K562 (cell line): Measurements from ENCODE around the gene FUZ. TPM values are rescaled to one million over a fixed set of nuclear protein-coding genes. Genes with fewer than 3 reads are reported as not detected.
A peak's percentile ranks its signal among the peaks of the same experiment; 100 is the strongest.

Source experiments
- AFF4 ChIP-seq: sonication (generic); formaldehyde crosslinking; IDR thresholded peaks from 2 replicates; pipeline ENCODE4 v1.8.0; 2023; ENCODE audit warnings: mild to moderate bottlenecking, missing genetic modification reagents
- CTCF ChIP-seq, 3 experiments: IDR thresholded peaks in 2 of 3; conservative IDR thresholded peaks in 1 of 3; 2 replicates each; pipeline ENCODE4 v1.5.1; 2011 to 2012; ENCODE audit warnings: low read length in 3 of 3, mild to moderate bottlenecking in 3 of 3, control low read depth in 2 of 3, improper control_type of control experiment in 1 of 3, inconsistent platforms in 1 of 3, low read depth in 1 of 3, mixed read lengths in 1 of 3, moderate library complexity in 1 of 3; ENCODE audit not compliant: insufficient read depth in 2 of 3
- E2F1 ChIP-seq: sonication (generic); formaldehyde crosslinking; IDR thresholded peaks from 2 replicates; pipeline ENCODE4 v1.8.1; 2023; ENCODE audit warnings: mild to moderate bottlenecking, missing genetic modification reagents, moderate library complexity
- FIP1L1 ChIP-seq: fragments of 200-400 bp; formaldehyde crosslinking; IDR thresholded peaks from 2 replicates; pipeline ENCODE4 v1.6.1; 2018; ENCODE audit warnings: mild to moderate bottlenecking, low read depth, low read length; ENCODE audit not compliant: poor library complexity, severe bottlenecking
- FOXK2 ChIP-seq, 2 experiments: fragments of 450-650 bp; IDR thresholded peaks in 1 of 2; conservative IDR thresholded peaks in 1 of 2; 2 replicates each; pipeline ENCODE4 v1.6.1; 2016; ENCODE audit warnings: low read depth in 2 of 2, mild to moderate bottlenecking in 1 of 2
- HOXB6 ChIP-seq: fragments of 250-450 bp; sonication (Bioruptor Pico); IDR thresholded peaks from 2 replicates; pipeline ENCODE4 v1.5.1; 2022; ENCODE audit warnings: mild to moderate bottlenecking, borderline replicate concordance
- KAT7 ChIP-seq: sonication (generic); formaldehyde crosslinking; IDR thresholded peaks from 2 replicates; pipeline ENCODE4 v1.8.0; 2022; ENCODE audit warnings: missing genetic modification reagents, mild to moderate bottlenecking, borderline replicate concordance
- KLF16 ChIP-seq: IDR thresholded peaks from 2 replicates; pipeline ENCODE4 v1.6.1; 2016; ENCODE audit warnings: antibody characterized with exemption
- POLR2A ChIP-seq: fragments of 450-650 bp; conservative IDR thresholded peaks from 2 replicates; pipeline ENCODE4 v1.6.1; 2016
- RBM25 ChIP-seq: fragments of 200-400 bp; formaldehyde crosslinking; IDR thresholded peaks from 2 replicates; pipeline ENCODE4 v1.6.1; 2018; ENCODE audit warnings: low read length, low read depth, moderate library complexity; ENCODE audit not compliant: severe bottlenecking
- RFX1 ChIP-seq: fragments of 450-650 bp; IDR thresholded peaks from 2 replicates; pipeline ENCODE4 v1.6.1; 2016; ENCODE audit warnings: mild to moderate bottlenecking, moderate library complexity
- SETDB1 ChIP-seq: IDR thresholded peaks from one replicate; pipeline ENCODE4 v1.6.1; 2012; ENCODE audit warnings: low read length, control low read depth, inconsistent platforms
- TCF15 ChIP-seq: fragments of 250-450 bp; sonication (Bioruptor Pico); IDR thresholded peaks from 2 replicates; pipeline ENCODE4 v1.8.0; 2022; ENCODE audit warnings: moderate library complexity, mild to moderate bottlenecking, inconsistent platforms
- ZMIZ1 ChIP-seq, 2 experiments: fragments of 150-350 bp in 1 of 2; IDR thresholded peaks; 2 replicates each; pipeline ENCODE4 v1.6.1; 2012 to 2016; ENCODE audit warnings: low read depth in 2 of 2, low read length in 2 of 2, mild to moderate bottlenecking in 1 of 2, moderate library complexity in 1 of 2
- ZNF445 ChIP-seq: fragments of 250-450 bp; sonication (Bioruptor Pico); IDR thresholded peaks from 2 replicates; pipeline ENCODE4 v1.4.0; 2020; ENCODE audit warnings: low read depth, mild to moderate bottlenecking, moderate library complexity
- ZNF766 ChIP-seq: fragments of 200-800 bp; sonication (Bioruptor generic); conservative IDR thresholded peaks from 2 replicates; pipeline ENCODE4 v1.6.1; 2016; ENCODE audit warnings: missing genetic modification characterization, missing compliant biosample characterization
- polyA plus RNA-seq, 8 experiments: library from polyadenylated mRNA; depleted of rRNA in 4 of 8; stranded (reverse) in 5 of 8; unstranded in 3 of 8; fragments of >200 nt; fragmentation: Nextera tagmentation in 2 of 8; fragmentation: Illumina TruSeq in 1 of 8; extraction: Ambion mirVana in 2 of 8; extraction: Trizol in 1 of 8; gene quantifications; 2 replicates each; pipeline versions ENCODE4 v1.2.1 to v1.2.3, GENCODE V29; 2011 to 2014; ENCODE audit warnings: inconsistent platforms in 1 of 8, missing spikeins in 1 of 8
- total RNA-seq, 7 experiments: library from RNA; depleted of rRNA in 6 of 7; stranded (reverse); fragments of >200 nt in 6 of 7; fragmentation: Illumina TruSeq in 2 of 7; extraction: Trizol in 2 of 7; gene quantifications; 2 replicates each; pipeline versions ENCODE4 v1.2.1 to v1.2.3, GENCODE V29; 2011 to 2021; ENCODE audit warnings: low replicate concordance in 1 of 7

Gene FUZ
- total and polyA plus RNA-seq, 9 of the 15 experiments (the other 6 are each of a cell fraction or from before 2014, with no cell fraction given): 0.17 to 7.6 (median 3.6) TPM; not detected in 1

GRCh38 chr19:49817964-49818648, 5.0 kb upstream of the FUZ start, which contains the start of gene MED25 (continued):
- TF ChIP-seq AFF4 (CRISPR knock-in tag): no peak
- TF ChIP-seq SETDB1: no peak
- no peak for TF ChIP-seq RBM25
- TF ChIP-seq ZNF445: no peak
- TF ChIP-seq CTCF (IDR thresholded peaks at IDR 0.05 in 2 of 3, conservative IDR thresholded peaks at IDR 0.05 in 1 of 3; ENCODE audit: insufficient read depth in 2 of 3, low read depth in 1 of 3, low read length in 3 of 3): peak in 1 of 3 experiments; percentile 22; a peak in 1 of 6 replicates
- TF ChIP-seq KLF16: no peak
- TF ChIP-seq E2F1 (CRISPR knock-in tag): 0 out of 2 replicates have a peak, but pooled peaks have one; percentile 40
- peak; percentile 60 for TF ChIP-seq FIP1L1
- no peak for TF ChIP-seq KAT7 (CRISPR knock-in tag)
- TF ChIP-seq FOXK2 (conservative IDR thresholded peaks at IDR 0.05 in 1 of 2, IDR thresholded peaks at IDR 0.05 in 1 of 2; ENCODE audit: low read depth in 2 of 2): no peak; a peak in 1 of 4 replicates
- TF ChIP-seq ZNF766 (CRISPR knock-in tag): peak; percentile 93
- no peak for TF ChIP-seq HOXB6 (CRISPR knock-in tag)
- TF ChIP-seq ZMIZ1 (IDR thresholded peaks at IDR 0.05; ENCODE audit: low read depth in 2 of 2, low read length in 2 of 2): 0 out of 4 replicates have a peak, but pooled peaks of 1 of the 2 experiments have one; percentile 9
- peak; percentile 73 for TF ChIP-seq POLR2A
- no peak for TF ChIP-seq TCF15 (CRISPR knock-in tag)
- peak; percentile 96 for TF ChIP-seq RFX1
